IMR-90 (cell line): ENCODE measurements around the gene NADK. TPM values are rescaled to one million over a fixed set of nuclear protein-coding genes. Genes with fewer than 3 reads are reported as not detected.

ENCODE experiments used
- ATAC-seq: fragments of 200-7000 bp; cut with Tn5 transposase; 2 replicates; pipeline ENCODE4 v1.9.1; 2020; ENCODE audit warnings: low read depth, mild to moderate bottlenecking, moderate library complexity
- BruUV-seq: library from RNA; stranded (reverse); fragments of 400-500 nt; replicated peaks from 2 replicates; lab custom pipeline; 2021; lab: Mats Ljungman, UMichigan
- CTCF ChIA-PET: fragments of 300-600 bp; formaldehyde crosslinking; extraction: SDS; loops from one replicate; lab custom pipeline; 2021; ENCODE audit warnings: antibody characterized with exemption; lab: Yijun Ruan, JAX
- POLR2A ChIA-PET: fragments of 300-600 bp; sonication (Branson Sonifier 250); formaldehyde crosslinking; loops from one replicate; lab custom pipeline; 2022; ENCODE audit warnings: antibody characterized with exemption; ENCODE audit not compliant: unreplicated experiment; lab: Charles Lee
- DNase-seq: peaks from one replicate; pipeline ENCODE4 v3.0.0; 2013
- H2AFZ ChIP-seq: replicated peaks from 2 replicates; pipeline ENCODE3; 2013; ENCODE audit warnings: low read length, mild to moderate bottlenecking; ENCODE audit not compliant: poor library complexity
- H2AK5ac ChIP-seq: 2 replicates; pipeline ENCODE4 v1.6.1; 2013; ENCODE audit warnings: low read depth, low read length, inconsistent platforms
- H2AK9ac ChIP-seq: replicated peaks from 2 replicates; pipeline ENCODE3; 2013; ENCODE audit warnings: mild to moderate bottlenecking, low read depth, low read length, moderate library complexity; ENCODE audit not compliant: poor library complexity
- H2BK120ac ChIP-seq: 2 replicates; pipeline ENCODE4 v1.6.1; 2013; ENCODE audit warnings: low read depth, low read length, inconsistent platforms
- H2BK15ac ChIP-seq: 3 replicates; pipeline ENCODE4 v1.6.1; 2013; ENCODE audit warnings: low read depth, low read length, inconsistent platforms
- H2BK20ac ChIP-seq: 2 replicates; pipeline ENCODE4 v1.6.1; 2013; ENCODE audit warnings: low read depth, mild to moderate bottlenecking, inconsistent platforms, low read length, moderate library complexity
- H2BK5ac ChIP-seq: 2 replicates; pipeline ENCODE4 v1.6.1; 2013; ENCODE audit warnings: mild to moderate bottlenecking, low read depth, low read length, inconsistent platforms; ENCODE audit not compliant: poor library complexity, severe bottlenecking
- H3K14ac ChIP-seq: replicated peaks from 2 replicates; pipeline ENCODE4 v1.6.1; 2013; ENCODE audit warnings: low read depth, low read length, inconsistent platforms
- H3K18ac ChIP-seq: 2 replicates; pipeline ENCODE4 v1.6.1; 2013; ENCODE audit warnings: low read depth, low read length, control low read depth
- H3K23ac ChIP-seq: 2 replicates; pipeline ENCODE4 v1.6.1; 2013; ENCODE audit warnings: low read depth, low read length, inconsistent platforms
- H3K27ac ChIP-seq: 2 replicates; pipeline ENCODE4 v1.5.1; 2013; ENCODE audit warnings: mild to moderate bottlenecking, control low read depth, low read length; ENCODE audit not compliant: insufficient read depth
- H3K27me3 ChIP-seq: 2 replicates; pipeline ENCODE4 v1.6.1; 2013; ENCODE audit warnings: low read length; ENCODE audit not compliant: control insufficient read depth, insufficient read depth
- H3K36me3 ChIP-seq: 2 replicates; pipeline ENCODE4 v1.6.1; 2013; ENCODE audit warnings: low read length, mixed read lengths; ENCODE audit not compliant: control insufficient read depth, insufficient read depth
- H3K4ac ChIP-seq: 2 replicates; pipeline ENCODE4 v1.6.1; 2013; ENCODE audit warnings: low read depth, low read length, inconsistent platforms
- H3K4me1 ChIP-seq: 2 replicates; pipeline ENCODE4 v1.6.1; 2013; ENCODE audit warnings: low read length, mixed read lengths; ENCODE audit not compliant: control insufficient read depth, insufficient read depth
- H3K4me2 ChIP-seq: 2 replicates; pipeline ENCODE4 v1.6.1; 2013; ENCODE audit warnings: low read depth, mild to moderate bottlenecking, control low read depth, low read length, moderate library complexity
- H3K4me3 ChIP-seq: 2 replicates; pipeline ENCODE4 v1.5.1; 2013; ENCODE audit warnings: low read depth, mild to moderate bottlenecking, control low read depth, low read length, moderate library complexity; ENCODE audit not compliant: insufficient read depth
- H3K56ac ChIP-seq: 2 replicates; pipeline ENCODE4 v1.6.1; 2013; ENCODE audit warnings: low read length, inconsistent platforms; ENCODE audit not compliant: insufficient read depth; ENCODE audit errors: extremely low read depth
- H3K79me1 ChIP-seq, 2 experiments: 2 replicates each; pipeline ENCODE4 v1.6.1; 2013; ENCODE audit warnings: low read length in 2 of 2, inconsistent platforms in 1 of 2, low read depth in 1 of 2
- H3K9ac ChIP-seq: 2 replicates; pipeline ENCODE4 v1.6.1; 2013; ENCODE audit warnings: low read depth, low read length, control low read depth
- H3K9me1 ChIP-seq: 2 replicates; pipeline ENCODE4 v1.6.1; 2013; ENCODE audit warnings: low read length, inconsistent platforms; ENCODE audit not compliant: insufficient read depth
- H3K9me3 ChIP-seq: 2 replicates; pipeline ENCODE4 v1.6.1; 2013; ENCODE audit warnings: low read length; ENCODE audit not compliant: control insufficient read depth, insufficient read depth
- H4K20me1 ChIP-seq: 2 replicates; pipeline ENCODE4 v1.6.1; 2013; ENCODE audit warnings: low read length, inconsistent platforms; ENCODE audit not compliant: insufficient read depth
- H4K5ac ChIP-seq: 2 replicates; pipeline ENCODE4 v1.6.1; 2013; ENCODE audit warnings: mild to moderate bottlenecking, low read depth, low read length, control low read depth
- H4K8ac ChIP-seq, 2 experiments: 2 replicates each; pipeline ENCODE4 v1.6.1; 2013; ENCODE audit warnings: low read depth in 2 of 2, low read length in 2 of 2, control low read depth in 1 of 2, inconsistent platforms in 1 of 2
- H4K91ac ChIP-seq: 2 replicates; pipeline ENCODE4 v1.6.1; 2013; ENCODE audit warnings: low read depth, low read length, inconsistent platforms; ENCODE audit not compliant: insufficient read depth
- CEBPB ChIP-seq: IDR thresholded peaks from 2 replicates; pipeline ENCODE4 v1.6.1; 2012; ENCODE audit warnings: low read depth, low read length, improper control_type of control experiment
- CHD1 ChIP-seq: IDR thresholded peaks from 2 replicates; pipeline ENCODE4 v1.6.1; 2012; ENCODE audit warnings: low read depth, low read length, improper control_type of control experiment
- FOS ChIP-seq: fragments of 150-350 bp; IDR thresholded peaks from 2 replicates; pipeline ENCODE4 v1.6.1; 2016; ENCODE audit warnings: low read depth, low read length
- MAZ ChIP-seq: IDR thresholded peaks from 2 replicates; pipeline ENCODE4 v1.6.1; 2012; ENCODE audit warnings: low read depth, mild to moderate bottlenecking, low read length, improper control_type of control experiment, moderate library complexity, borderline replicate concordance
- MXI1 ChIP-seq: IDR thresholded peaks from 2 replicates; pipeline ENCODE4 v1.6.1; 2012; ENCODE audit warnings: low read depth, mild to moderate bottlenecking, low read length, moderate library complexity, borderline replicate concordance
- NFE2L2 ChIP-seq: fragments of 150-350 bp; IDR thresholded peaks from 2 replicates; pipeline ENCODE4 v1.6.1; 2016; ENCODE audit warnings: low read depth, mild to moderate bottlenecking, low read length
- POLR2A ChIP-seq: IDR thresholded peaks from 2 replicates; pipeline ENCODE4 v1.6.1; 2012; ENCODE audit warnings: mild to moderate bottlenecking, low read depth, low read length
- RAD21 ChIP-seq: IDR thresholded peaks from 2 replicates; pipeline ENCODE4 v1.6.1; 2012; ENCODE audit warnings: low read length, improper control_type of control experiment
- RCOR1 ChIP-seq: IDR thresholded peaks from 2 replicates; pipeline ENCODE4 v1.6.1; 2012; ENCODE audit warnings: mild to moderate bottlenecking, low read length, improper control_type of control experiment; ENCODE audit not compliant: insufficient replicate concordance
- RFX5 ChIP-seq: IDR thresholded peaks from 2 replicates; pipeline ENCODE4 v1.8.0; 2012; ENCODE audit warnings: low read depth, mild to moderate bottlenecking, low read length, moderate library complexity
- SMC3 ChIP-seq: fragments of 150-350 bp; IDR thresholded peaks from 2 replicates; pipeline ENCODE4 v1.6.1; 2016; ENCODE audit warnings: low read depth, mild to moderate bottlenecking, antibody characterized with exemption, low read length, moderate library complexity
- WGBS, 2 experiments: methylation state at CpG; one replicate each; pipeline versions ENCODE4 v1.1.5 to v1.1.7; 2013; ENCODE audit warnings: missing lambda C conversion rate in 2 of 2; ENCODE audit not compliant: insufficient read length in 1 of 2; ENCODE audit errors: extremely low coverage in 2 of 2; 5-methylcytosine and 5-hydroxymethylcytosine counted together
- dilution Hi-C: fragments of 300-500 bp; cut with HindIII; formaldehyde crosslinking; loops from one replicate; pipeline ENCODE4 v1.14.3; 2018; ENCODE audit warnings: low sequenced_read_pairs; ENCODE audit not compliant: unreplicated experiment
- in situ Hi-C: fragments of 300-500 bp; cut with MboI; formaldehyde crosslinking; loops from 3 replicates; pipeline ENCODE4 v1.14.3; 2019; ENCODE audit warnings: low sequenced_read_pairs, inconsistent platforms, mixed read lengths
- intact Hi-C: fragments of 100-400 bp; cut with micrococcal nuclease; formaldehyde crosslinking; loops from 2 replicates; pipeline ENCODE4 v1.10.0; 2022
- polyA plus RNA-seq, 3 experiments: library from polyadenylated mRNA; depleted of rRNA; stranded (reverse); fragments of >200 nt; gene quantifications; 2 replicates each; pipeline ENCODE4 v1.2.3, GENCODE V29; 2012; ENCODE audit warnings: low replicate concordance in 1 of 3
- total RNA-seq: library from RNA; depleted of rRNA; stranded (reverse); fragments of >200 nt; gene quantifications from 2 replicates; pipeline ENCODE4 v1.2.3, GENCODE V29; 2012
- TF ChIP-seq, protein P1 (sequence below): conservative IDR thresholded peaks from 2 replicates; pipeline ENCODE4 v1.5.1; 2012; ENCODE audit warnings: mild to moderate bottlenecking, low read depth, low read length, improper control_type of control experiment

Gene NADK
- total and polyA plus RNA-seq, 2 of the 4 experiments (the other 2 are of a cell fraction), result 12.5 to 56.1 TPM

DNA sequence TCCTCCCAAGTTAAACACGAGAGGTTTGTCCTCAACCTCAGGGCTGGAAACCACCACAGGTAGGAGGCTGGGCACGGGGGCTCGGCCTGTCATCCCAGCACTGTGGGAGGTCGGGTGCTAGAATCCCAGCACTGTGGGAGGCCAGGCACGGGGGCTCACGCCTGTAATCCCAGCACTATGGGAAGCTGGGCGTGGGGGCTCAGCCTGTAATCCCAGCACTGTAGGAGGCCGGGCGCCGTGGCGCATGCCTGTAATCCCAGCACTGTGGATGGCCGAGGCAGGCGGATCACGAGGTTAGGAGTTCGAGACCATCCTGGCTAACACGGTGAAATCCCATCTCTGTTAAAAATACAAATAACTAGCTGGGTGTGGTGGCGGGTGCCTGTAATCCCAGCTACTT is 47.4 kb downstream of the NADK start:
- WGBS, 2 experiments, result 100% methylated on average over 2 of the region's 17 CpGs; no CpG with 5 or more reads in 1 of the 2 experiments
- ChIA-PET CTCF (no interaction called here), POLR2A (no interaction called here)
- Histone ChIP-seq H3K18ac (no peak overlapping the region), H3K56ac (no peak overlapping the region), H3K4me1 (peaks cover 5% of the 10 kb centered on the region), H3K4me2 (no peak overlapping the region), H3K9me3 (no peaks in the 10 kb centered on the region), H4K20me1 (peaks cover 3% of the 10 kb centered on the region; the same call in 1 of the 2 replicates), H3K4ac (no peak overlapping the region), H3K27me3 (no peaks in the 10 kb centered on the region), H3K9ac (no peak overlapping the region), H2BK15ac (no peak overlapping the region), H3K36me3 (peaks cover 23% of the 10 kb centered on the region), H2BK20ac (no peak overlapping the region), H2AK9ac (no peak overlapping the region), H3K23ac (no peak overlapping the region), H3K27ac (no peak overlapping the region), H3K9me1 (no peaks in the 10 kb centered on the region), H2AFZ (no peak overlapping the region), H3K14ac (no peak overlapping the region), H4K5ac (no peak overlapping the region), H4K8ac (no peak overlapping the region), H2AK5ac (no peak overlapping the region), H3K79me1 (no peaks in the 10 kb centered on the region), H2BK120ac (no peak overlapping the region), H2BK5ac (no peak overlapping the region), H4K91ac (no peak overlapping the region), H3K4me3 (no peak overlapping the region)
- dilution Hi-C loops (no loop called here), intact Hi-C loops (no loop called here), in situ Hi-C loops (no loop called here)
- BruUV-seq, result no TSS peak
- no peak for TF ChIP-seq POLR2A
- no peak for TF ChIP-seq CEBPB
- no peak for TF ChIP-seq FOS
- TF ChIP-seq CHD1, result no peak
- no peak for TF ChIP-seq MXI1
- no peak for TF ChIP-seq RCOR1
- TF ChIP-seq, protein P1, sequence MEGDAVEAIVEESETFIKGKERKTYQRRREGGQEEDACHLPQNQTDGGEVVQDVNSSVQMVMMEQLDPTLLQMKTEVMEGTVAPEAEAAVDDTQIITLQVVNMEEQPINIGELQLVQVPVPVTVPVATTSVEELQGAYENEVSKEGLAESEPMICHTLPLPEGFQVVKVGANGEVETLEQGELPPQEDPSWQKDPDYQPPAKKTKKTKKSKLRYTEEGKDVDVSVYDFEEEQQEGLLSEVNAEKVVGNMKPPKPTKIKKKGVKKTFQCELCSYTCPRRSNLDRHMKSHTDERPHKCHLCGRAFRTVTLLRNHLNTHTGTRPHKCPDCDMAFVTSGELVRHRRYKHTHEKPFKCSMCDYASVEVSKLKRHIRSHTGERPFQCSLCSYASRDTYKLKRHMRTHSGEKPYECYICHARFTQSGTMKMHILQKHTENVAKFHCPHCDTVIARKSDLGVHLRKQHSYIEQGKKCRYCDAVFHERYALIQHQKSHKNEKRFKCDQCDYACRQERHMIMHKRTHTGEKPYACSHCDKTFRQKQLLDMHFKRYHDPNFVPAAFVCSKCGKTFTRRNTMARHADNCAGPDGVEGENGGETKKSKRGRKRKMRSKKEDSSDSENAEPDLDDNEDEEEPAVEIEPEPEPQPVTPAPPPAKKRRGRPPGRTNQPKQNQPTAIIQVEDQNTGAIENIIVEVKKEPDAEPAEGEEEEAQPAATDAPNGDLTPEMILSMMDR, result no peak
- no peak for TF ChIP-seq SMC3
- no peak for TF ChIP-seq NFE2L2
- no peak for TF ChIP-seq RFX5
- TF ChIP-seq MAZ, result no peak
- TF ChIP-seq RAD21, result no peak
- no peak for ATAC-seq
- no peak for DNase-seq
